GM18870 (cell line): ENCODE measurements around the gene RPS15.

ENCODE experiments used
- ATAC-seq: cut with Tn5 transposase; IDR thresholded peaks from one replicate; pipeline ENCODE4 v1.9.1; 2021; ENCODE audit warnings: moderate library complexity; ENCODE audit not compliant: unreplicated experiment

RPS15 gene

GRCh38 chr19:1481893-1482360 is 43.7 kb downstream of the RPS15 start:
- no peak for ATAC-seq

GRCh38 chr19:1482361-1483130 is 44.4 kb downstream of the RPS15 start:
- no peak for ATAC-seq

- ATAC-seq: no peak
Observed at GRCh38 chr19:1483131-1483978, 45.2 kb downstream of the RPS15 start.

GRCh38 chr19:1483979-1484428 is 45.8 kb downstream of the RPS15 start:
- ATAC-seq: no peak

GRCh38 chr19:1486720-1487575 is 48.8 kb downstream of the RPS15 start:
- ATAC-seq: no peak

GRCh38 chr19:1487576-1488281 is 49.5 kb downstream of the RPS15 start:
- no peak for ATAC-seq

- no peak for ATAC-seq
Observed at GRCh38 chr19:1488282-1488601, 50.0 kb downstream of the RPS15 start.

- no peak for ATAC-seq
Observed at GRCh38 chr19:1489463-1490310, 51.5 kb downstream of the RPS15 start.
